ENCODE measurements around the gene ADARB1.

DNA sequence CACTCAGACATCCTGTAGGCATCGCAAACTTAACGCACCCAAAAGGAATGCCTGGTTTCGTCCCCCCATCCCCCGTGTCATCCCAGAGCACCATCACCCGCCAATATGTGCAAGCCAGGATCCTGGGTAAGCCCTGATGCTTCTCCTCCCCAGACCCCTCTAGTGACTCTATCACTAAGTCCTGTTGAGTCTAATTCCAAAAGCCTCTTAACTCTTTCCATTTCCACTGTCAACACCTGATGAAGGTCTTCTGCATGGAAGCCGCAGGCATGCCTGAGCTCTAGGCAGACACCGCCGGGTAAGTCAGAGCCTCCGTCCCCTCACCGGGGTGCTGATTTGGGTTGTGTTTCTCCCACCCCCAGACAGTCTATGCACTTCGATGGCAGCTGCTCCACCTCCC, 5.3 kb upstream of the ADARB1 start:
- TF ChIP-seq EZH2 (IDR thresholded peaks at IDR 0.05; ENCODE audit: borderline replicate concordance): no peak
- TF ChIP-seq, protein P1, sequence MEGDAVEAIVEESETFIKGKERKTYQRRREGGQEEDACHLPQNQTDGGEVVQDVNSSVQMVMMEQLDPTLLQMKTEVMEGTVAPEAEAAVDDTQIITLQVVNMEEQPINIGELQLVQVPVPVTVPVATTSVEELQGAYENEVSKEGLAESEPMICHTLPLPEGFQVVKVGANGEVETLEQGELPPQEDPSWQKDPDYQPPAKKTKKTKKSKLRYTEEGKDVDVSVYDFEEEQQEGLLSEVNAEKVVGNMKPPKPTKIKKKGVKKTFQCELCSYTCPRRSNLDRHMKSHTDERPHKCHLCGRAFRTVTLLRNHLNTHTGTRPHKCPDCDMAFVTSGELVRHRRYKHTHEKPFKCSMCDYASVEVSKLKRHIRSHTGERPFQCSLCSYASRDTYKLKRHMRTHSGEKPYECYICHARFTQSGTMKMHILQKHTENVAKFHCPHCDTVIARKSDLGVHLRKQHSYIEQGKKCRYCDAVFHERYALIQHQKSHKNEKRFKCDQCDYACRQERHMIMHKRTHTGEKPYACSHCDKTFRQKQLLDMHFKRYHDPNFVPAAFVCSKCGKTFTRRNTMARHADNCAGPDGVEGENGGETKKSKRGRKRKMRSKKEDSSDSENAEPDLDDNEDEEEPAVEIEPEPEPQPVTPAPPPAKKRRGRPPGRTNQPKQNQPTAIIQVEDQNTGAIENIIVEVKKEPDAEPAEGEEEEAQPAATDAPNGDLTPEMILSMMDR (IDR thresholded peaks at IDR 0.05; ENCODE audit: poor library complexity): no peak
